Embryonic facial prominence (tissue), 1 donor: Measurements from ENCODE around the gene TSNAXIP1.
"Not testable (repeated sequence)": the region's sequence is repeated elsewhere in the genome, so short reads cannot be mapped to it uniquely, and the experiment has no call there.

Experiments used
- DNase-seq: peaks from one replicate; pipeline ENCODE4 v3.0.0-alpha.2; 2016; ENCODE audit errors: extremely low spot score

TSNAXIP1 gene

DNA sequence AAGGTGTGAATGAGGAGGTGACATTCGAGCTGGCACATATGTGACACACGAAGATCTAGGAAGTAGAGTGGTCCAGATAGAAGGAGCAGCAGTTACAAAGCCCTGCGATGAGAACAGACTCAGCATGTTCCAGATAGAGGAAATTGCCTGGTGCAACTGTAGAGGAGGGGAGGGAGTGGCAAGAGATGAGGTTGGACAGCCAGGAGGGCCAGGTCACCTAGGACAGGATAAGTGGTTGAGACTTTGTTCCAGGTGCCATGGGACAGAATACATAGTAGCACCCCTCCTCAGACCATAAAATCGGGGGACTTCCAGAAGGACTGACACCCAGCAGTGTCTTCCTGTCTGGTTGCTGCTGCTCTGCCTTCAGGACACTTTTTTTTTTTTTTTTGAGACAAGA is 51.8 kb downstream of the TSNAXIP1 start:
- DNase-seq = no peak

DNA sequence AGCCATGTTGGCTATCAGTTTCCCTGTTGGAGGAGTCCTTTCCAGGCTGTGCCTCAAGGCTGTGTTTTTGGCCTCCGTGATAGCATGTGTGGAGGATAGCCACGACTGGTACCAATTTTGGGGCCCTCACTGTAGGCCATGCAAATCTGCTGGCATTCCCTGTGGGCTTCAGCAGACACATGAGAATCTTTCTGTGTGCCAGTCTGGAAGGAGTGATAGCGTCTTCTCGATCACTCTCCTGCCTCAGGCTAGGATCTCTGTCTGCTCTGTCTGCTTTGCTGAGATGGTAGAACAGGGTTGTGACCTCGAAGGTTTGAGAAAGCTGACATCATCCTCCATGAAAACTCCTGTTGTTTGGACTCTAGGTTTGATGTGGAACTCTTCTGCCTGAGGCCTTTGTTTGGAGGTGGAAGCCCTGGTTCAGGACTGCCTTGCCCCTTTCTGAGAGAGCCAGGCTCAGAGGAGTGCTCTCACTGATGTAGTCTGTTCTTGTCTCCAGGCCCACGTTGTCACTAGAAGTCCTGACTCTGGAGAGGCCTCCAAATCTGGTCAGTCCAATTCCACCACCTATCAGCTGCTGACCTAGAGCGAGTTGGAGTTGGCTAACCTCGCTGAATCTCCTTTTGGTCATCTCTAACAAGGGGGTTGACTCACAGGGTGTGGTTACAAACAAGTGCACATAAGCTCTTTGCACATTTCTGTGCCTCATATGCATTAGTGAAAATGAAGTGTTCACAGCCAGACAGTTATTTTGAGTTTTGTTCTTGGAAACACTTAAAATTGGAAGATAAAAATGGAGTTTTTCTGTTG is 54.1 kb downstream of the TSNAXIP1 start:
- DNase-seq = no peak

DNA sequence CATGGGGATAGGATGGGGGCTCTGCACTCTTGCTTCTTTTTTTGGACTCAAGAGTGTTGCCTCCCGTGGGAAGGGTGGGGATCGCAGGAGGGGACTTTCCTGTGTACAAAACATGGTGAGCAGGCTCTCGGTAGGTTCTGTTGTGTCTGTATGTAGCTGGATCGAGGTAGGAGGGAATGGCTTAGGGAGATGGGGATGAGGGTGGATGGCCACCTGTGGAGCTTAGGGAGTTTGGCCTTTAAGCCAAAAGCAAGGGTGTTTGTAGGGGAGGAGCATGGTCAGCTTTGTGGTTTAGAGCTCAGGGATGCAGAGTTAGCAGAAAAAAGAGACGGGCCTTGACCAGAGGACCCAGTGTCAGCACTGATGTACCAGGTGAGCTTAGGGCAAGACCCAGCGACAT is 55.2 kb downstream of the TSNAXIP1 start:
- DNase-seq = no peak

DNA sequence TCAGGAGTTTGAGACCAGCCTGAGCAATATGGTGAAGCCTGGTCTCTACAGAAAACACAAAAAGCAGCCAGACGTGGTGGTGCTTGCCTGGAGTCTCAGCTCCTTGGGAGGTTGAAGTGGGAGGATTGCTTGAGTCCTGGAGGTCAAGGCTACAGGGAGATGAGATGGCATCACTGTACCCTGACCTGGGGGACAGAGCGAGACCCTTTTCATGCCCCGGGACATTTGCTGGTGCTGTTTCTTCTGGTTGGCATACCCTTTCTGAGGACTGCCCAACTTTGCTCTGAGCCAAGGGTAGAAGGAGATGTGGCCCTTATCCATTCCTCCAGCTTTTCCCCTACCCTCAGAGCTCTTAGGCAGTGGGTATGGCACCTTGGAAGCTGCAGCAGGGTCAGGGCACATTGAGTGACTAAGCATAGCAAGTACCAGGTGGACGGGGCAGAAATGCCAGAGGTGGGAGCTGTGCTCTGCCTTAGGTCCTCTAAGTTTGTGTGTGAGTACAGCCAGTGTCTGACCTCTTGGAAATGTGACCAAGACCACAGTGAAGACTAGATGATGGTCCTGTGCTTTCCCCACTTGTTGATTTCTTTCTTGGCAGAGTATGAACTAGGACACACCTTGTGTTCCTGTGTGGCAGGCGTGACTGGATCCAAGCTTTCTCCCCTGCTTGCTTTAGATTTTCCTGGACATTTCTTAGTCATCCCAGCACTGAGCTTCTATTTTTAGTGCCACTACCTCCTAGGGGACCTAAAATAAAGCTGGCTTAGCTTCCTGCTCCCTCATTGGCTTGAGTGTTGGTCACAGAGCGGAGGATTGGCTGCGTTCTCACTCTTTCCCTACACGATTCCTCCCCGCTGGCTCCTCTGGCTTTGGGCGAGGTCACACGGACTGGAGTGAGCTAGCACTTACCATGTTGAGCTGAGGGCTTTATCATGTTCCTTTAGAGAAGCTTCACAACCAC is 56.2 kb downstream of the TSNAXIP1 start:
- no peak for DNase-seq

DNA sequence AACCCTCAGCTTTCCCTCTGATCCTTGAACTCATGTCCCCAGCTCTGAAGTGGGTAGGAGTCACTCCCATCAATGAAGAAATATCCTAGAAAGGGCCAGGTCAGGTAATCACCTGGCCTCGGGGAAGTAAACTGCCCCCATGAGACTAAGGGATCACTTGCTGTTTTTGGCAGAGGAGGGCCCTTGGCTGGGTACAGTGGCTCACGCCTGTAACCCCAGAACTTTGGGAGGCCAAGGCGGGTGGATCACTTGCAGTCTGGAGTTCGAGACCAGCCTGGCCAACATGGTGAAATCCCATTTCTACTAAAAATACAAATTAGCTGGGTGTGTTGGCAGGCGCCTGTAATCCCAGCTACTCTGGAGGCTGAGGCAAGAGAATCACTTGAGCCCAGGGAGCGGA is 57.4 kb downstream of the TSNAXIP1 start:
- DNase-seq = not testable (repeated sequence)

DNA sequence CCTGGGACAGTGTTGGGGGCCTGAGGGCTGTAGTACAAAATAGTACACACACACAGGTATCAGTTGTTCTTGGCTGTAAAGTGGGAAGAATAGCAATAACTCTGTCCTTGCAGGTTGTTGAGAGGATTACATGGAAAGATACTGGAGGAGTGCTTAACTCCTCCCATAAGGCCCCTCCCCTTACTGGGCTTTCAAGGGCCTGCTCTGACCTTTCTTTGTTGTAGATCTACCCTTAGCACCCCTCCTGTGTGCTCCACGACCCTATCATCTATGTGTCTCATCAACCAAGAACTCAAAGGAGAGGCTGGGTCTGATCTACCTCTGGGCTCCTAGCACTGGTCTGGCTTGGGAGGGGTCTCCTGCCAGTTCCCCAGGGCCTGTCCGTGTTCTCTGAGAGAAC is 57.9 kb downstream of the TSNAXIP1 start:
- DNase-seq = no peak

DNA sequence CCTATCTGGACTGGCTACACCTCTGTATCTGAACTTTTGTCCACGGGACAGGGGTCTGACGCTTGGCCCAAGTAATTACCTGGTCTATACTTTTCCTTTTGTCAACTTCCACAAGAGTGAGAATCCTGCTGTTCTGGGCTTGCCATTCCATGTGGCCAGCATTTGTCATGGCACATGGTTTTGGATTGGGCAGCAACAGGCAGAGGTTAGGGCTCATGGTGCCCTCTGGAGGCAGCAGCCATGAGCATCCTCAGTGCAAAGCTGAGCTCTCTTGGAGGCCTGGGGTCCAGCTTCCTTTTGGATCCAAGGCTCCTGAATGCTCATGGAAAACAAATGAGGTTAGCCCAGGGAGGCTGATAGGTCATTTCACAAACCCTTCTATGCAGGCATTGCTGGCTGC is 58.6 kb downstream of the TSNAXIP1 start:
- DNase-seq = no peak

DNA sequence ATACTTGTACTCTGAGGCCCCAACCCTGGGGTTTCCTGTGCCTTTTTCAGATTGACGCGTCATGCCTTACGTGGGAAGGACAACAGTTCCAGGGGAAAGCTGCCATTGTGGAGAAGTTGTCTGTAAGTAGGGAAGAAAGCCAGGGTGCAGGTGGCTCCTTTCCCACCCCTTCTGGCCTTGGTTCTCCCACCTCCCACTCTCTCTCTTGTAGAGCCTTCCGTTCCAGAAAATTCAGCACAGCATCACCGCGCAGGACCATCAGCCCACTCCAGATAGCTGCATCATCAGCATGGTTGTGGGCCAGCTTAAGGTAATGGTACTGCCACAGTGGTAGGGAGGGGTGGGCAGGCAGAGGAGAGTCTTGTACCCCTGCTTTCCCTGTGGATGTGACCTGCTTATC is 61.6 kb downstream of the TSNAXIP1 start:
- no peak for DNase-seq

DNA sequence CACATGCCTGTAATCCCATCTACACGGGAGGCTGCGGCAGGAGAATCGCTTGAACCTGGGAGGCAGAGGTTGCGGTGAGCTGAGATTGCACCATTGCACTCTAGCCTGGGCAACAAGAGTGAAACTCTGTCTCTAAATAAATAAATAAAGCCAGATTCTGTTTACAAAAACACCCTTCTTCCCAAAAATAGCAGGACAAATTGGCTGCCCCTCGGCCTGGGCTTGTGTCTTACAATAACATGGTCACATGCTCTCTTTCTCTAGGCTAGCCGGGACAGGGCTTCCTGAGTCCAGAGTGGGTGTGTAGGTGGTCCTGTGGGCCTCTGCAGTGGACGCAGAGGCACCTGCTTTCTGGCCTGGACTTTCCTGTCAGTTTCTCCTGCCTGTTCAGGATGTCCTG is 63.0 kb downstream of the TSNAXIP1 start:
- no peak for DNase-seq

DNA sequence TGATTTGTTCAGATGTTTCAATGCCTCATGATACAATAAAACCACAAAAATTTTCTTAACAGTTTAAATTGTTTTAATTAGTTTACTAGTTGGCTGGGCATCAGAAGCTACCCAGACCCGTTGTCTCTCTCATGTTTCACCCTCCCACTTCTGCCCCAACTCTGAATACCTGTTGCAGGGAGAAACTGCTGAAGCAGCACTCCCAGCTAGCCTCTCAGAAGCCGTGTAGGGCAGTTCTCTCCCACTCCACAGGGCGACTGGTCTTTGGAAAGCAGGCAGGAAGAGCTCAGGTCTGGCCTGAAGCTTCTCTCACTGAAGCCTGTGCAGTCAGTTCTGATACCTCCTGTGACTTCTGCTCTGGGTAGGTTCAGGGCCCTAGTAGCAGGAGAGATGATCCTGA is 64.6 kb downstream of the TSNAXIP1 start:
- DNase-seq = no peak

DNA sequence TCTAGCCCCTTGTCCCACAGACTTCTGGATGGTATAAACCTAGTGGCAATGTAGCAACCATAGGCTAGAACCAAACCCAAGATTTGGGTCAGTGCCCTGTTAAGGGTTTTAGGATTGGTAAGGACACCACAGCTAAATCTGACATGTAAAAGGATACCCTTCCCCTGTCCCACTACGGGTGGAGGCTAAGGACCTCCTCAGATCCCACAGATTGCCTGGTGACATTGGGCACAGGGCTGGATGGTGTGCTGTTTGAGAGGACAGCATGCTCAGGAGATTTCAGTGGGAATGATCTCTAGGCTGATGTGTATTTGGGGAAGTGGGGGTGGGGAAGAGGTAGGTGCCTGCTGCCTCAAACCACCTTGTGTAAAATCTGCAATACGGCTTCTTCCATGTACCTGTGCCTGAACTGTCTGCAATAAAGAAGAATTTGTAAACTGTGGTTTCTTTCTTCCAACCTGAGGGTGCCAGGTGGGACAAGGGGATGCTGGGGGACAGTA is 65.5 kb downstream of the TSNAXIP1 start:
- DNase-seq = no peak

DNA sequence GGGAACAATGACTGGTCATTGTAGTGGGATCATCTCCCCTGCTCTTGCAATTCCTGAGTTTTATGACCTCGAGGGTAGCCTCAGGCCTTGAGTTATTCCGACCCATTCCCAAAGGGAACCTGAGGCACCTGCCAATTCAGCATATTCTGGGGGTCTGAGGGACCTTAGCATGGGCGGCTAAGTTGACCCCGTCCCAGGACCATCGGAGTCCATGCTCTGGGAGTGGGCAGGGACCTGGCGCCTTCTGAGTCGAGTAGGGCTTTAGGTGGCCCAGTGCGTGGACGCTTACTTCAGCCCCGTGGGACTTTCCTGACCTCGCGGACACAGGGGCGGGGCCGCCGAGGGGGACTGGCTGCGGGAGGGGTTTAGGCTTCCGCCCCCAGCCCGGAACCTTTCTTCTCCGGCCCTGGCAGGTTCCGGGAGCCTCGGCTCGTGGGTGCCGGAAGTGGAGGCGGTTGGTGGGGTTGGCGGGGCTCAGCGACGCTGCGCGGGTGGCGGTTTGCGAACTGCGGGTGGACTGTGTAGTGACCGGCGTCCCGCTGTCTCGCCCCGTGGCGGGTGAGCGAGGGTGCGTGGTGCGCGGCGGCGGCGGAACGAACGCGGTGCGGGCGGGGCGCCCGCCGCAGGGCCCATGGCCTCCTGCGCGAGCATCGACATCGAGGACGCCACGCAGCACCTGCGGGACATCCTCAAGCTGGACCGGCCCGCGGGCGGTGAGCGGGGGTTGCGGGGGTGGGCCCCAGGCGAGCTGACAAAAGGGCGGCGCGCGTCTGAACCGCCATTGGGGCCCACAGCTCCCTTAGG is 66.1 kb downstream of the TSNAXIP1 start, which contains the start of gene EDC4:
Gene EDC4, plus strand, starts transcription at position 422 of the 804 bp plus-strand sequence. Its CDS starts 210 bp downstream, at position 632.
- no peak for DNase-seq

DNA sequence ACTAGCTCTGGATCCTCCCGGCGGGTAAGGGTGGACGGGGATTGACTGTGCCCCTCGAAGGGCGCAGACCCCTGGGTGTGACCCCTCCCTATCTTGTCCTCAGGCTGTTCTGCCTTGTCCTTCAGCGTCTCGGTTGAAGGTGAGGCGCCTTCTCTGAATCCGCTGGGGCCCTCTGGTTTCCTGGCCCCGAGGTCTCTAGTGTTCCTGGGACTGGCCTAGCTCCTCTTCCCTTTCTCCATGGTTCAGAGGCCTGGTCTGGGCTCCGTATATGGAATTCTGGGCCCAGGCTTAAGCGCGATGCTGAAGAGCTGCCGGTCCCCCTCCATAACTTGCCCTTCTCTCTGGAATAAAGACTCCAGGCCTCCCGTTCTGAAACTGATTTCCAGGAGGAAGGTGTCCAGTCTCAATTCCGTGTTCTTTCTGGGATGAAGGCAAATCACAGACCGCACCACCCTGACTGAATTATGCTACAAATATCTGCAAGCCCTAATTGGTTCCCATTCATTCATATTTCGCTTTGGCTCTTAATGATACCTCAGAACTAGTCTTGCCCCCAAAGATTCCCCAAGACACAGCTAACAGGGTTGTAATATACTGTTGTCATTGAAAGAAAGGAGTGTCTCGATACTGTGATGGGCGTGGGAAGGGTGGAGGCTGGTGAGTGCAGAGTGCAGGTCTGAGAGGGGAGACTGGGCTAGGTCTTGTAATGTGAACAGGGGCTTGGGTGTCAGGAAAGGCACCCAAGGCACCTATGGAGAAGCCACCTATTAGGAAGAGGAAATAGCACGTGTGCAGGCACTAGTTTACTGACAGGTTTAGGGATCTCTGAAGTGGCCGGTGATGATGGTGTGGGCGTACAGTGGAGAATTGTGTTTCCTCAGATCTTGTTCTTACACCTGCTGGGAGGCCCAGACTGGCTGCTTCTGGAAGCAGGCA is 67.0 kb downstream of the TSNAXIP1 start:
- DNase-seq = no peak

DNA sequence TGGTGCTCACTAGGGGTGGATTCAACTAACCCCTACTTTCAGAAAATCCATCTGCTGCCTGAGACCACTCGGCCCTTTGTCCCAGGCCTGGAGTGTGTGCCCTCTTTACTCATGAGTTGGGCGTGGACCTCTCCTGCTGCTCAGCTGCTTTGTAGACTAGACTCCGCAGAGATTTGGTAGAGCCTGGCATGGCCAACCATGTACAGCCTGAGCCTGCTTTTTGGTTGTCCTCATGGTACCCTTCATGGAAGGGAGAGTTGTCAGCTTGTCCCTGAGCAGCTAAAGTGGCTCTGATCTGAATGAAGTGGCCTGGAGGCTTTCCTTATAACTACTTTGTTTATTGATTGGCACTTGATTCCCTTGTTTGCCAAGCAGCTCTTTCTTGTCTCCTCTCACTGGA is 67.7 kb downstream of the TSNAXIP1 start:
- no peak for DNase-seq

DNA sequence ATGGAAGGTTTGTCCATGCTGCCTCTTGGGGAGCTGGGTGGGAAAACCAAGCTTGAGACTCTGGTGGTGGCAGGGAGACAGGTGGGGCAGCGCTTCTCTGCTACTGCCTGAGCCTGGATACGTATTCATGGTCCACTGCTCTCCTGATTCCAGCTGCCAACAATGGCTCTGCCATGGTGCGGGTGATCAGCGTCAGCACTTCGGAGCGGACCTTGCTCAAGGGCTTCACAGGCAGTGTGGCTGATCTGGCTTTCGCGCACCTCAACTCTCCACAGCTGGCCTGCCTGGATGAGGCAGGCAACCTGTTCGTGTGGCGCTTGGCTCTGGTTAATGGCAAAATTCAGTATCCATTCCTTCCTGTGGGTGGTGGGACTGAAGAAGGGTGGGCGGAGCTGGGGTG is 70.4 kb downstream of the TSNAXIP1 start:
- no peak for DNase-seq
